Measurements from ENCODE around the gene PDK2. TPM values are rescaled to one million over a fixed set of nuclear protein-coding genes. Genes with fewer than 3 reads are reported as not detected.

The PDK2 gene
- total RNA-seq, 4 donors from 2014 or later: 42.2 to 72.7 (median 50.7) TPM

DNA sequence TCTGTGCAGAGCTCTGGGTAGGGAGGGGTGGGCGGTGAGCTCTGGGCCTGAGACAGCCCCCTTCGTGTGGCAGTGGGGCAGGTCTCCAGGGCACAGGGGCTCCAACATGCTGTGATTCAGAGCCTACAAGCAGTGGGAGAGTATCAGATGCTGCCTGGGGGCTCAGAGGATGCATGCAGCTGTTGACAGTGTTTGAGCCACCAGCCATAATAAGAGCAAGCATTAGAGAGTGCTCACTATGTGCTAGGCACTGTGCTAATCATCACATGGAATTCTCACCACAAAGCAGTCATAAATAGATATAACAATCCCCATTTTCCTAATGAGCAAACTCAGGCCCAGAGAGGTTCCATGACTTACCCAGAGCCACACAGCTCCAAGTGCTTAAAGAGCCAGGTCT, 8.1 kb downstream of the PDK2 start:
- no peak for DNase-seq (ENCODE audit: low spot score)
- TF ChIP-seq, protein P1, sequence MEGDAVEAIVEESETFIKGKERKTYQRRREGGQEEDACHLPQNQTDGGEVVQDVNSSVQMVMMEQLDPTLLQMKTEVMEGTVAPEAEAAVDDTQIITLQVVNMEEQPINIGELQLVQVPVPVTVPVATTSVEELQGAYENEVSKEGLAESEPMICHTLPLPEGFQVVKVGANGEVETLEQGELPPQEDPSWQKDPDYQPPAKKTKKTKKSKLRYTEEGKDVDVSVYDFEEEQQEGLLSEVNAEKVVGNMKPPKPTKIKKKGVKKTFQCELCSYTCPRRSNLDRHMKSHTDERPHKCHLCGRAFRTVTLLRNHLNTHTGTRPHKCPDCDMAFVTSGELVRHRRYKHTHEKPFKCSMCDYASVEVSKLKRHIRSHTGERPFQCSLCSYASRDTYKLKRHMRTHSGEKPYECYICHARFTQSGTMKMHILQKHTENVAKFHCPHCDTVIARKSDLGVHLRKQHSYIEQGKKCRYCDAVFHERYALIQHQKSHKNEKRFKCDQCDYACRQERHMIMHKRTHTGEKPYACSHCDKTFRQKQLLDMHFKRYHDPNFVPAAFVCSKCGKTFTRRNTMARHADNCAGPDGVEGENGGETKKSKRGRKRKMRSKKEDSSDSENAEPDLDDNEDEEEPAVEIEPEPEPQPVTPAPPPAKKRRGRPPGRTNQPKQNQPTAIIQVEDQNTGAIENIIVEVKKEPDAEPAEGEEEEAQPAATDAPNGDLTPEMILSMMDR (IDR thresholded peaks at IDR 0.05): no peak
- ATAC-seq (ENCODE audit: low FRiP score): no peak

DNA sequence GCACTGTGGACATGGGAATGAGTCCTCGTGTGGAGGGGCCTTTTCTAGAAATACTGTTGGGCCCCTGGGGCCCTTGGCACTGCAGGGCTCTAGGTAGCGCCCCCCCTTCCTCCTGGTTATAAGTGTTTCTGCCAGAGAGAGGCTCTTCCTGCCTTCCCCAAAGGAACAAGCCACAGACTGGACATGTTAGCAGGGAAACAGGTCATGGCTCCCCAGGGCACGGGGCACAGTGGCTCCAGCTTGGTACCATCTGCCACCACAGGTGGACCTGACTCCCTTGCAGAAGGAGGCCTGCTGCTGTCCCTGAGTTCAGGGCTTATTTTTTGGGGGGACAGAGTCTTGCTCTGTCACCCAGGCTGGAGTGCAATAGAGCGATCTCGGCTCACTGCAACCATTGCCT, 8.8 kb downstream of the PDK2 start:
- TF ChIP-seq, protein P1 (IDR thresholded peaks at IDR 0.05): no peak
- ATAC-seq (ENCODE audit: low FRiP score) (no peak), DNase-seq (ENCODE audit: low spot score) (no peak)

DNA sequence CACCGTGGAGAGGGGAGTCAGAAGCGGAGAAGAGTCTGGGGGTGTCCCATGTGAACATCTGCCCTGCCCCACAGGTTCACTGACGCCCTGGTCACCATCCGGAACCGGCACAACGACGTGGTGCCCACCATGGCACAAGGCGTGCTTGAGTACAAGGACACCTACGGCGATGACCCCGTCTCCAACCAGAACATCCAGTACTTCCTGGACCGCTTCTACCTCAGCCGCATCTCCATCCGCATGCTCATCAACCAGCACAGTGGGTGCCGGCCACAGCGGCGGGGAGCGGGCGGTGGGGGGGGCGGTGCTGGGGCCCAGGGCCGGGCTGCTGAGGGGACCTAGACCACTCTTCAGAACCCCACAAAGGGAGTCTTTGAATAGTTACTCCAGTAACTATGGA, 10.7 kb downstream of the PDK2 start:
- TF ChIP-seq, protein P1 (IDR thresholded peaks at IDR 0.05): no peak
- DNase-seq (ENCODE audit: low spot score) (no peak), ATAC-seq (ENCODE audit: low FRiP score) (no peak)

DNA sequence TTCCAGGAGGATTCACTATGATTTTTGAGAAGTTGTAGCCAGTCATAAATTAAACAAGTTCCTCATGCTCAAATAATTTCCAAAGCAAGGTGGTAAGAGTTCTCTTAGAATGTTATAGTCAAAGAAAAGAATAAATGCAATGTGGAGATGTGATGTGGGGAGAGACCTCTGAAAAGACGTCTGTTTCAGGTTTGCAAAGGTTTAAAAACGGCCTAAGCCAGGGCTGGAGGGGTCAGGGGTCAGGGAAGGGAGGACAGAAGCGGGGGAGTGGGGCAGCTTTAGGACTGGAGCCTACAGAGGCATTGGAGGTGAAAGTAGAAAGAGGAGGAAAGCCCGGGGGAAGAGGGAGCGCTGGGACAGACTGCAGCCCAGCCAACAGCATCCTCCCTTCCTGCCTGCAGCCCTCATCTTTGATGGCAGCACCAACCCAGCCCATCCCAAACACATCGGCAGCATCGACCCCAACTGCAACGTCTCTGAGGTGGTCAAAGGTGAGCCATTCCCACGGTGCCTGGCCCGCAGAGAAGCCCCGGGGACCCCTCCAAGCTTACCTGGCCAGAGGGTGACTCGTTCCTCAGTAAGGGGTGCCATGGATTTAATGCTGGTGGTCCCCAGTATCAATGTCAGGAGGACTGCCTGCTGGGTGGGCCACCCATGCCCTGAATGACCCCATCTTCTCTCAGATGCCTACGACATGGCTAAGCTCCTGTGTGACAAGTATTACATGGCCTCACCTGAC, 11.4 kb downstream of the PDK2 start:
- ATAC-seq (ENCODE audit: low FRiP score): no peak
- TF ChIP-seq, protein P1 (IDR thresholded peaks at IDR 0.05): no peak

DNA sequence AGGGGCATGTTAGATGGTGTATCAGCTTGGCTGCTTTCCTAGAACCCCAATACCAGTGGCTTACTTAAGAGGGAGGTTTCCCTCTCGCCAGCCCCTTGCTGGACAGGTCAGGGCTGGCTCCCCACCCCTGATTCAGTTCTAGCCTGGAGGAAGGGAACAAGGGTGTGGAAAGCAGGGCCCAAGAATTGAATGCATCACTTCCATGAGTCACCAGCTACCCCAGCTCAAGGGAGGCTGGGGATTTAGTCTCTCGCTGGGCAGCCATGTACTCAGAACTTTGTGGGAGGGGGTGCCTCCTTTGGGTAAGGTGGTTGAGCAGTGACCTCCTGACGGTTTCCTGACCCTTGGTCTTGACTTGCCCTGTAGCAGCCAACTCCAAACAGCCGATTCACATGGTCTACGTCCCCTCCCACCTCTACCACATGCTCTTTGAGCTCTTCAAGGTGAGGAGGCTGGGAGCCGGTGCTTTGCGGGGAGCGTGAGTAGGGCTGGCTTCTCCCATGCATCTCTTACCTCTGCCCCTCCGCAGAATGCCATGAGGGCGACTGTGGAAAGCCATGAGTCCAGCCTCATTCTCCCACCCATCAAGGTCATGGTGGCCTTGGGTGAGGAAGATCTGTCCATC, 12.8 kb downstream of the PDK2 start:
- TF ChIP-seq, protein P1 (IDR thresholded peaks at IDR 0.05): no peak

More for the DNA sequence above, 11.4 kb downstream of the PDK2 start:
- DNase-seq (ENCODE audit: low spot score): no peak

DNA sequence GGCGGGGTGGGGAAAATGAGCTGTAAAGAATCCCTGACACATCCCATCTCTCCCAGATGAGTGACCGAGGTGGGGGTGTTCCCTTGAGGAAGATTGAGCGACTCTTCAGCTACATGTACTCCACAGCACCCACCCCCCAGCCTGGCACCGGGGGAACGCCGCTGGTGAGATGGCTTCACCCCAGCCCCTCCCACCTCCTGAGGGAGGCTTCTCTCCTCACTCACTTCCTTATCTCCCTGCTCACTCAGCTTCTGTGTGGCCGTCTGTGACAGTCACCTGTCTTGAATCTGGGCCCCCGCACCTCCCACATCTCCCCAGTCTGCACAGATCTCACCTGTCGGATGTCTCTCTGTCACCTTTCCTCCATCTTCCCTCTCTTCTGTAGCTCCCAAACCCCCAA, 13.4 kb downstream of the PDK2 start:
- no peak for DNase-seq (ENCODE audit: low spot score)
- TF ChIP-seq, protein P1 (IDR thresholded peaks at IDR 0.05): no peak
- ATAC-seq (ENCODE audit: low FRiP score): no peak

More for the DNA sequence above, 12.8 kb downstream of the PDK2 start:
- ATAC-seq (ENCODE audit: low FRiP score): no peak
- DNase-seq (ENCODE audit: low spot score): no peak

DNA sequence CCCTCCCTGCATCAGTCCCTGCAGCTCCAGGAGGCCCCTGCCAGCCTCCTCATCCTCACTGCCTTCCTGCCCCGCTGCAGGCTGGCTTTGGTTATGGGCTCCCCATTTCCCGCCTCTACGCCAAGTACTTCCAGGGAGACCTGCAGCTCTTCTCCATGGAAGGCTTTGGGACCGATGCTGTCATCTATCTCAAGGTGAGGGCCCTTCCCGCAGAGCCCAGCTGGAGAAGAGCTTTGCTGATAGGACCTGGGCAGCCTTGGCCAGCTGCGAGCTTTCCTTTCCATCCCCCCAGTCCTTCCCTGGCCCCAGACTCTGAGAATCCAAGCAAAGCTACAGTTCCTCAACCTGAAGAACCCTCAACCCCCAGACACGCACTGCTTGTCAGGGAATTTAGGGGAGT, 14.1 kb downstream of the PDK2 start:
- ATAC-seq (ENCODE audit: low FRiP score) (no peak), DNase-seq (ENCODE audit: low spot score) (no peak)
- TF ChIP-seq, protein P1 (IDR thresholded peaks at IDR 0.05): no peak
